HT-29 (cell line): ENCODE data around the gene CDCA7. TPM values are rescaled to one million over a fixed set of nuclear protein-coding genes. Genes with fewer than 3 reads are reported as not detected.
"Not testable (repeated sequence)": the region's sequence is repeated elsewhere in the genome, so short reads cannot be mapped to it uniquely, and the experiment has no call there.

Experiments
- DNase-seq: peaks from one replicate; pipeline ENCODE4 v3.0.0-alpha.2; 2015; ENCODE audit warnings: low spot score
- total RNA-seq: library from RNA; depleted of rRNA; stranded (reverse); fragments of >200 nt; shearing (Covaris generic); gene quantifications from 2 replicates; pipeline ENCODE4 v1.2.3, GENCODE V29; 2014

The CDCA7 gene
- total RNA-seq, 1 experiment from 2014 or later: 48.2 TPM

DNA sequence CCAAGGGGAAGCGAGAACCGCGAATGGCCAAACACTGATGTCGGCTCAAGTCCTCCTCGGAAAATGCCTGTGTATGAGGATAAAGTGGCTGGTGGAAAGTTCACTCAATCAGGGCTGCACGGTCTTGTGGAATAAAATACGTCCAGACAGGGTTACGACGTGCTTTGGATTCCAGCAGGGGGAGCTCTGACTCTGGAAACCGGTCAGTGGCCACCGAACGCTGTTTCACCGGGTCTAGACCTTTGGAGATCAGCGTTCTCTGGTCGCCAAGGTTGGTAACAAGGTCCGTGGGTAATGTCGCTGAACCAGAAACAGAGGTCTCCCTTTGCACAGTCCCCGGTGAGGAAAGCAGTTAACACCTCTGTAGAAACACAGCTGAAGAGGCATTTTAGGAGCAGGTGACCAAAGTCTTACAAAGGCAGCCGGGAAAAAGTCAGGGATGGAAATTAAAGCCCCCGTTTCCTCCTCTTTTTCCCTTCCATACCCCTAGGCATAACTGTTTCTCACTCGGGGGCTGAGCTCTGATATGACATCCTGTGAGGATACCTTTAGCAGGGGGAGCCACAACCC lies 47.8 kb downstream of the CDCA7 start:
- peak; percentile 92 for DNase-seq

- no peak for DNase-seq
Observed at GRCh38 chr2:173404841-173405750, 50.4 kb downstream of the CDCA7 start.

DNA sequence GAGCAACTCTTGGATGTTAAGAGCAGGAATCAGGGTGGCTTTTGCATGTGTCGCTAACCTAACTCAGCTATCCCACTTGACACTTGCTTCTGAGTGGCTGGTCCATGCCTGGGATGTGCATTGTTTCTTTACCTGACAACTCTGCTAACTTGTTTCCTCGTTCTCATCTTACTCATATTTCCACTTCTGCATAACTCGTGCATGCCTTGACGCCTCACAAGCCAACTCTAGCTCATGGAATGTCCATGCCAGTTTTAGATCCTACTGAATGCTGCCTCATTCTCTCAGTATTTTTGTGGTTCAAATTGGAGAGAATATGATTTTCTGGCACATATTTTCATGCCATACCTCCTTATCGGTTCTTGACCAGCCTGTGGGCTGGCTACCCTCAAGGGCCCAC lies 52.5 kb downstream of the CDCA7 start:
- no peak for DNase-seq

DNA sequence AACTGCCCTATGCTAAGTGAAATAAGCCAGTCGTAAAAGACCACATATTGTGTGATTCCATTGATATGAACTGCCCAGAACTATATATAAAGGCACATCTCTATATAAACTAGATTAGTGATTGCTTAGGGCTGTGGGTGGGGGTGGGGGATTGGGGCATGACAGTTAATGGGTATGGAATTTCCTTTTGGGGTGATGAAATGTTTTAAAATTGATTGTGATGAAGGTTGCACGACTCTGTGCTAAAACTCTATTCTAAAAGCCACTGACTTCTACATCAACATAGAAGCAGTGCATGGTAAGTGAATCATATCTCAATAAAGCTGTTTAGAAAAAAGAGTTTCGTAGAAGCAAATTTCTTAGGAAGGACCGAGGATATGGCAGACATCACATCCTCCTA lies 53.0 kb downstream of the CDCA7 start:
- DNase-seq: no peak

- no peak for DNase-seq
Observed at GRCh38 chr2:173410579-173410978, 55.9 kb downstream of the CDCA7 start.

- no peak for DNase-seq
Observed at GRCh38 chr2:173412628-173413027, 58.0 kb downstream of the CDCA7 start.

GRCh38 chr2:173414823-173415322 lies 60.2 kb downstream of the CDCA7 start:
- DNase-seq: peak; percentile 23

DNA sequence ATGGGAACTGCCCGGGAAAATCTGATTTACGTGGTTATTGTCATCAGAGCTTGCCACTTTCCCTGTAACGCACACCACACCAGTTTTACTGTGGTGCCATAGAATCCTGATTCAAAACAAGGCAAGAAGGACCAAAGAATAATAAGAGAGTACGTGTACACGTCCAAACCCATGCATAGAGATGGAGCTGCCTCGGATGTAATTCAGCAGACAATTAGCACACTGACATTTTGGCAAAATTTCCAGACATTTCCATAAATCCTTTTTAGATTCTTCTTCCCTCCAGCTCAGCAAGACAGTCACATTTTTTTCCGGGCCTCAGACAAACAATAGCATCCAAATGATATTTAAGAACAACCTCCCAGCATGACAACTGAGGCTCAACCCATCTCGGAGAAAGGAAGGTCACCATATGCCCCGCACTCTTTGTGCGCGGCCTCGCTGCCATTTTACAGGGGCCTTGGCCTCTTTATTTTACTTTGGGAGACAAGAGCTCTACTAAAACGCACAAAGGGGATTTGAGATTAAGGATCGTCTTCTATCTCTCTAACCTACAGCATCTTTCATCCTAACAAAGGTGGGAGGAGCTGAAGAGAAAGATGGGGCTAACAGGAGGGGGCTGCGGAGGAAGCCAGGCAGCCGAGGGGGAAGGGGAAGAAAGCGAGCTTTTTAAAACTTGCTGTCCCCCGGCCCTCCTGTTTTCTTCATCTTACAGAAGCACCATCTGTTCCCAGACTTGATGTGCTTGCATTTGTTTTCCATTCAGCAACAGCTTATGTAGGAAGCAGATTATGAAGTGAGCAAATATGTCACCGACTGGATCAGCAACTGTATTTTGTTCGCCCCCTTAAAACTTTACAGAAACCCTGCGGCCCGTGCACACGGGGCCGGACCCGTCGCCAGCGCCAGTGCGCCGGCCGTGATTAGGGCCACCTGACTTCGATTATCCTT lies 61.0 kb downstream of the CDCA7 start:
- DNase-seq: no peak

GRCh38 chr2:173416415-173417152 lies 61.9 kb downstream of the CDCA7 start:
- DNase-seq: not testable (repeated sequence)

DNA sequence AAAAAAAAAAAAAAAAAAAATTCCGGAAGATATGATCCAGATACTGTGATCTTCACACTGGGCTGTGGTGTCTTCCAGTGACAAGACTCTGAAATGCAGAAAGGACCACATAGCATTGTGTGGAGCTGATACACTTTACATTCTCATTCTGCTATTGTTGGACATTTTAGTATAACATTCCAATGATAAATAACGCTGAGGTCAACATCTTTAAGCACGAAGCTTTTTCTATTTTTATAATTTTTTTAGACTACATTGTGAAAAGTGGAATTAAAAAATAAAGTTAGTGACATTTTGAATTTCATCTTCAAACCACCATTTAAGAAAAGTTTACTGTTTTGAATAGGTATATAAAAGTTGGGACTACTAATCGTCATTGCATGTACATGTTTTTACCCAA lies 62.7 kb downstream of the CDCA7 start:
- no peak for DNase-seq

DNA sequence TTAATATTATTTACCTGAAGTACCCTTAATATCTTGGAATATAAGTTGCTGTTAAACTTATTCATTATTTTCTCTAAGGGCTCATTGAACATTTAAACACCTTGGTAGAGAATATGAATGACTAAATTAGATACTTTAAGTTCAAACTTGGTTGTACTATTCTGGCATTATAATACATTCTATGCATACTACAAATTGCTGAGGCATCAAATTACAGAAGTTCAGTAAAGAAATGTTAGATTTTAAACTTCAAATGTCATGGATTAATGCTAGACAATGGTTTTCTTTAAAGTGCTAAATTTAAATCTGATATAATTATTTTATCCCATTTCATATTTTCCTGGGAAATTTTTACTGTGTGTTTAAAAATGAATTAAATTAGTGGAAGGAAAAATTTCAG lies 63.1 kb downstream of the CDCA7 start:
- no peak for DNase-seq
